Fibroblast of lung (primary cell): Measurements from ENCODE around the gene NOM1. TPM values are rescaled to one million over a fixed set of nuclear protein-coding genes. Genes with fewer than 3 reads are reported as not detected.

Experiments used
- DNase-seq, 2 donors: peaks; one replicate each; pipeline versions ENCODE4 v3.0.0 to v3.0.0-alpha.2; 2010; ENCODE audit warnings: low read depth in 2 of 2
- H2AFZ ChIP-seq: 2 replicates; pipeline ENCODE4 v1.5.1; 2012; ENCODE audit warnings: low read length, control low read depth, inconsistent platforms
- H3K27ac ChIP-seq: 2 replicates; pipeline ENCODE4 v1.5.1; 2011; ENCODE audit warnings: low read length, control low read depth; ENCODE audit not compliant: insufficient read depth
- H3K27me3 ChIP-seq: 2 replicates; pipeline ENCODE4 v1.5.1; 2011; ENCODE audit warnings: mild to moderate bottlenecking, low read length; ENCODE audit not compliant: control insufficient read depth, insufficient read depth
- H3K36me3 ChIP-seq: 2 replicates; pipeline ENCODE4 v1.5.1; 2011; ENCODE audit warnings: low read length; ENCODE audit not compliant: control insufficient read depth, insufficient read depth
- H3K4me1 ChIP-seq: 2 replicates; pipeline ENCODE4 v1.5.1; 2011; ENCODE audit warnings: low read length; ENCODE audit not compliant: control insufficient read depth, insufficient read depth; ENCODE audit errors: extremely low read depth
- H3K4me2 ChIP-seq: 2 replicates; pipeline ENCODE4 v1.5.1; 2011; ENCODE audit warnings: low read length, control low read depth; ENCODE audit not compliant: insufficient read depth; ENCODE audit errors: extremely low read depth
- H3K4me3 ChIP-seq, 4 experiments: fragments of 200-600 bp in 1 of 4; sonication (generic) in 1 of 4; replicated peaks in 1 of 4; 2 replicates each; pipeline ENCODE4 v1.5.1; 2011 to 2016; ENCODE audit warnings: low read length in 4 of 4, low read depth in 3 of 4, mild to moderate bottlenecking in 3 of 4, control low read depth in 2 of 4, inconsistent platforms in 1 of 4, mixed read lengths in 1 of 4; ENCODE audit not compliant: insufficient read depth in 1 of 4; ENCODE audit errors: control extremely low read depth in 1 of 4
- H3K79me2 ChIP-seq: 2 replicates; pipeline ENCODE4 v1.5.1; 2012; ENCODE audit warnings: mild to moderate bottlenecking, low read length, inconsistent platforms; ENCODE audit not compliant: control insufficient read depth, insufficient read depth
- H3K9ac ChIP-seq: 2 replicates; pipeline ENCODE4 v1.5.1; 2011; ENCODE audit warnings: mild to moderate bottlenecking, low read length, control low read depth; ENCODE audit not compliant: insufficient read depth
- H3K9me3 ChIP-seq: 2 replicates; pipeline ENCODE4 v1.5.1; 2012; ENCODE audit warnings: low read depth, low read length; ENCODE audit not compliant: control insufficient read depth, insufficient read depth
- H4K20me1 ChIP-seq: 2 replicates; pipeline ENCODE4 v1.5.1; 2011; ENCODE audit warnings: low read length; ENCODE audit not compliant: control insufficient read depth, insufficient read depth; ENCODE audit errors: extremely low read depth
- EZH2 ChIP-seq: IDR thresholded peaks from 2 replicates; pipeline ENCODE4 v1.5.1; 2012; ENCODE audit warnings: low read length, control low read depth, mild to moderate bottlenecking; ENCODE audit errors: missing control alignments
- polyA plus RNA-seq, 2 donors: library from polyadenylated mRNA; depleted of rRNA in 1 of 2; stranded (reverse) in 1 of 2; unstranded in 1 of 2; fragments of >200 nt; gene quantifications; 2 replicates each; pipeline ENCODE4 v1.2.1, GENCODE V29; 2011 to 2012; ENCODE audit warnings: missing spikeins in 1 of 2
- total RNA-seq: library from RNA; depleted of rRNA; stranded (reverse); fragments of >200 nt; gene quantifications from 2 replicates; pipeline ENCODE4 v1.2.1, GENCODE V29; 2014
- TF ChIP-seq, protein P1 (sequence below), 2 donors: IDR thresholded peaks in 1 of 2; conservative IDR thresholded peaks in 1 of 2; 1 replicate in 1 of 2; 2 replicates in 1 of 2; pipeline ENCODE4 v1.5.1; 2011 to 2012; ENCODE audit warnings: low read length in 2 of 2, control low read depth in 1 of 2, inconsistent platforms in 1 of 2, low read depth in 1 of 2, mild to moderate bottlenecking in 1 of 2

NOM1 gene
- total and polyA plus RNA-seq, 2 donors (not counting 1 experiment from before 2014, with no cell fraction given), result 5.6 to 13.9 TPM

DNA sequence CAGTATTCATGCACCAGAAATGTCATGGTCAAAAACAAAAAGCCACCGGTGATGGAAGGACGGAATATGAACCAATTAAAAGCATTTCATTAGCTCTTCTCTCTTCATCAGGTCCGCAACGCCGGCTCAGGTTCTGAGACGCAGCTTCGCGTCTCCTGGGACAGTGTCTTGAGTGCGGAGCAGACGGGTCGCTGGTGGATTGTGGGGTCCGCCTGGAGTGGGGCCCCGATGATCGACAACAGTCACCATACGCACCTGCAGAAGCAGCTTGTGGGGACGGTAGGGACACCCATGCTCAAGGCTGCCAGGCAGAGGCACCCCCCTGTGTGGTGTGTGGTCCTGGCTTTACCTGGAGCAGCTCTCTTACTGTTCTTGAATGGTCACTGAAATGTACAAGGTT is 13.4 kb downstream of the NOM1 start:
- no peak overlapping the region for H3K4me3 ChIP-seq
- H3K36me3 ChIP-seq, result peaks cover 35% of the 10 kb centered on the region
- no peak overlapping the region for H3K4me2 ChIP-seq
- H3K79me2 ChIP-seq, result no peaks in the 10 kb centered on the region
- no peaks in the 10 kb centered on the region for H4K20me1 ChIP-seq
- no peaks in the 10 kb centered on the region for H3K27me3 ChIP-seq
- H3K4me1 ChIP-seq, result no peaks in the 10 kb centered on the region
- TF ChIP-seq EZH2, result no peak
- TF ChIP-seq, protein P1, sequence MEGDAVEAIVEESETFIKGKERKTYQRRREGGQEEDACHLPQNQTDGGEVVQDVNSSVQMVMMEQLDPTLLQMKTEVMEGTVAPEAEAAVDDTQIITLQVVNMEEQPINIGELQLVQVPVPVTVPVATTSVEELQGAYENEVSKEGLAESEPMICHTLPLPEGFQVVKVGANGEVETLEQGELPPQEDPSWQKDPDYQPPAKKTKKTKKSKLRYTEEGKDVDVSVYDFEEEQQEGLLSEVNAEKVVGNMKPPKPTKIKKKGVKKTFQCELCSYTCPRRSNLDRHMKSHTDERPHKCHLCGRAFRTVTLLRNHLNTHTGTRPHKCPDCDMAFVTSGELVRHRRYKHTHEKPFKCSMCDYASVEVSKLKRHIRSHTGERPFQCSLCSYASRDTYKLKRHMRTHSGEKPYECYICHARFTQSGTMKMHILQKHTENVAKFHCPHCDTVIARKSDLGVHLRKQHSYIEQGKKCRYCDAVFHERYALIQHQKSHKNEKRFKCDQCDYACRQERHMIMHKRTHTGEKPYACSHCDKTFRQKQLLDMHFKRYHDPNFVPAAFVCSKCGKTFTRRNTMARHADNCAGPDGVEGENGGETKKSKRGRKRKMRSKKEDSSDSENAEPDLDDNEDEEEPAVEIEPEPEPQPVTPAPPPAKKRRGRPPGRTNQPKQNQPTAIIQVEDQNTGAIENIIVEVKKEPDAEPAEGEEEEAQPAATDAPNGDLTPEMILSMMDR (conservative IDR thresholded peaks at IDR 0.05 in 1 of 2, IDR thresholded peaks at IDR 0.05 in 1 of 2; ENCODE audit: low read depth in 1 of 2, low read length in 2 of 2), result no peak
- no peak overlapping the region for H3K27ac ChIP-seq
- no peak for DNase-seq
- H3K9ac ChIP-seq, result no peak overlapping the region
- no peaks in the 10 kb centered on the region for H3K9me3 ChIP-seq
- no peak overlapping the region for H2AFZ ChIP-seq

DNA sequence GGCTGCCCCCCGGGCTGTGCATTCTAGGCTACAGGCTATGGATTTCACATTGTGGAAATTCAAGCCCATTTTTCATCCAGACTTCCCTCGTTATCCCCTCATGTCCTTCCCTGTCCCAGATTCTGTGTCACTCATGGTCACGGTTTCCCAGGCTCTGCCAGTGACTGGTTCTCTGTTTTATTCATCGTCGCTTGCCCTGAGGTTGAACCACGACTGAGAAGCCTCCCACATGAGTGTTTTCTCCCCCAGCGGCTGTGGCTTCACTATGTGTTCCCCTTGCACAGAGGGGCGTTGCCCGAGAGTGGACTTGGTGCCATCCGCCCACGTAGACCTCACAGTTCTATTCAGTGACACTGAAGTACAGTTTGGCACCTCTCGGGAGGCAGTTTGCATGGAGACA is 14.0 kb downstream of the NOM1 start:
- TF ChIP-seq, protein P1 (conservative IDR thresholded peaks at IDR 0.05 in 1 of 2, IDR thresholded peaks at IDR 0.05 in 1 of 2; ENCODE audit: low read depth in 1 of 2, low read length in 2 of 2), result no peak
- TF ChIP-seq EZH2, result no peak
- Histone ChIP-seq H3K27me3 (no peaks in the 10 kb centered on the region), H3K4me1 (no peaks in the 10 kb centered on the region), H3K36me3 (peaks cover 32% of the 10 kb centered on the region), H3K4me2 (no peak overlapping the region), H3K4me3 (no peak overlapping the region), H3K79me2 (no peaks in the 10 kb centered on the region), H3K9me3 (no peaks in the 10 kb centered on the region), H4K20me1 (no peaks in the 10 kb centered on the region), H3K27ac (no peak overlapping the region), H2AFZ (no peak overlapping the region), H3K9ac (no peak overlapping the region)
- no peak for DNase-seq

- Histone ChIP-seq H3K36me3 (peaks cover 29% of the 10 kb centered on the region), H3K27ac (no peak overlapping the region), H3K4me1 (no peaks in the 10 kb centered on the region), H2AFZ (no peak overlapping the region), H3K9me3 (no peaks in the 10 kb centered on the region), H3K4me2 (no peak overlapping the region), H3K79me2 (no peaks in the 10 kb centered on the region), H3K27me3 (no peaks in the 10 kb centered on the region), H3K4me3 (no peak overlapping the region), H4K20me1 (no peaks in the 10 kb centered on the region), H3K9ac (no peak overlapping the region)
- DNase-seq, result no peak
- no peak for TF ChIP-seq EZH2
- TF ChIP-seq, protein P1 (conservative IDR thresholded peaks at IDR 0.05 in 1 of 2, IDR thresholded peaks at IDR 0.05 in 1 of 2; ENCODE audit: low read depth in 1 of 2, low read length in 2 of 2), result no peak
Observed at GRCh38 chr7:156964971-156965370, 15.5 kb downstream of the NOM1 start.
